HG03060 (cell line): ENCODE data around the gene COL4A2.

Source experiments
- ATAC-seq: cut with Tn5 transposase; IDR thresholded peaks from one replicate; pipeline ENCODE4 v1.9.1; 2021; ENCODE audit warnings: low read depth, moderate number of reproducible peaks; ENCODE audit not compliant: unreplicated experiment

COL4A2 gene

DNA sequence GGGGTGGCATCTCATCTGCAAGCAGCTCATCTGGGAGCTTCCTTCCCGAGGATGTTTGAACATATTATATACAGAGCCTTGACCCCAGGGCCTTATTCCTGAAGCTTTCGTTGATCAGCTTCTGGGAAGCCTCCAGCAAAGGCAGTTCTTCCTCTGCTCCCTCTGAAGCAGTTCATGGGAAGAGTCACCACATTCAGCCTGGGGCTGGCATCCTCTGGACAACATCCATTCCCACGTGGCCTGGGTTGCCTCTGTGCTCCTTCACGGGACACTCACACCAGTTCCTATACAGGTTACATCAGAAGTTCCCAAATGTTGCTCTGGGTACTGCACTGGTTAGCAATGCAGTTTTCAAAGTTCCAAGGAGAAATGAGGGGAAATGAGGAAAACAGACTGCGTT, 29.6 kb downstream of the COL4A2 start:
- ATAC-seq: no peak

DNA sequence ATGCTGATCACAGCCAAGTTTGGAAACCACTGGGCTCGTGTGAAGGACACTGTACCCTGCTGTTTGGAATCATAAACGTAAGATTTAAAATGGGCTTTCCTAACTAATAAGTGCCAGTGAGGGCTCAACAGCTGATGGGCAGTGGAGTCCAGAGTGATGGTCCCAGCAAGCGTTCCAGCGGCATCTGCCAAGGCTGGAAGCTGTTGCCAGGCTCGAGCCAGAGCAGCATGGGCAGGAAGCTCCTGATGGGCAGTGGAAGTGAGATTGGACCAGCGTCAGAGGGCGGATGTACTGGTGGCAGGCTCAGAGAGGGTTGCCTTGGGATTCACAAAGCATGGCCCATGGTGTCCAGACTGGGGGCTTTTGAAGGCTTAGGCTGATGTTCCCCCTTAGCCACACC, 30.2 kb downstream of the COL4A2 start:
- no peak for ATAC-seq

DNA sequence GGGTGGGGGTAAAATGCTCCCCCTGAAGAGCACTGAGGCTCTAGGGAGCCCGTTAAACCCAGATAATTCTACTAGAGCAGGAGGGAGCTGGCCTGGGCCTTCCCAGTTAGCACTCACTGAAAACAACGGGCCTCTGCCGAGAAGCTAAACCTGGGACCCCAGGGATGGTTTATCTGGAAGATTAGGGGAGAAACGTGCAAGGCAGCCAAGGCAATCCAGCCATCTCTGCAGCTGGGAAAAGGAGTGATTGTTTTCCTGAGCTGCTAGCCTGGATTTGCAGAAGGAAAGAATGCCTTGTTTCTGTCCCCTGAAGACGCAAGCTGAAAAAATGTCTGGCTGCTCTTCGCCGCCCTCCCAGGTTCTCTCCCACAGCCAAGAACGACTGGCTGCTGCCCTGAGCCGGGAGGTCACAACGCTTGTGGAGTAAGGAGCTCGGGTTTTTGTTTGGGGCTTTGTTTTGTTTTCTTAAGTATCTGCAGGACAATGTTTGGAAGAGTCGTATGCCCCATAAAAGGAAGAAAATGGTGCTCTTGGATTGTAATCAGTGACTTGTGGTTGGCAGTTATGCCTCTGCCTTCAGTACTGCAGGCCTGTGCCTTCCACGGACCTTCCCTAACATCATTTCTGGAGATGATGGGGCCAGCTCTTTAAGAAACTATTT, 31.5 kb downstream of the COL4A2 start:
- ATAC-seq: no peak

DNA sequence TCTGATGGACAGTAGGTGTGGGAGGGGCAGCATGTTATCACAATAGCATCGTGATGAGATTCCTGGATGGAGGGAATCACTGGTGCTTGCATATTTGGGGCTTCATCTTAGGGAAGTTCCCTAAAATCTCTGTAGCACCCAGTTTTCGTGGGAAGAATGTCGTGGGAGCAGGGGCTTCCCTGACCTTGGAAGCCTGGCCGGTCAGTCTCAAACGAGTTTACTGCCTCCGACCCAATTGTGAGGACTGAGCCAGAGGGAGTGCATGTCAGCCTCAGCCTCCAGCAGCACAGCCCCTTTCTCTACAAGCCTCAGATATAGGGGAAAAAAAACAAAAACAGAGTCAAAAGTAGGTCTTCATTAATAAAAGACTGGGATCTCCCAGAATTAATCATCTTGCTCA, 32.2 kb downstream of the COL4A2 start:
- no peak for ATAC-seq

DNA sequence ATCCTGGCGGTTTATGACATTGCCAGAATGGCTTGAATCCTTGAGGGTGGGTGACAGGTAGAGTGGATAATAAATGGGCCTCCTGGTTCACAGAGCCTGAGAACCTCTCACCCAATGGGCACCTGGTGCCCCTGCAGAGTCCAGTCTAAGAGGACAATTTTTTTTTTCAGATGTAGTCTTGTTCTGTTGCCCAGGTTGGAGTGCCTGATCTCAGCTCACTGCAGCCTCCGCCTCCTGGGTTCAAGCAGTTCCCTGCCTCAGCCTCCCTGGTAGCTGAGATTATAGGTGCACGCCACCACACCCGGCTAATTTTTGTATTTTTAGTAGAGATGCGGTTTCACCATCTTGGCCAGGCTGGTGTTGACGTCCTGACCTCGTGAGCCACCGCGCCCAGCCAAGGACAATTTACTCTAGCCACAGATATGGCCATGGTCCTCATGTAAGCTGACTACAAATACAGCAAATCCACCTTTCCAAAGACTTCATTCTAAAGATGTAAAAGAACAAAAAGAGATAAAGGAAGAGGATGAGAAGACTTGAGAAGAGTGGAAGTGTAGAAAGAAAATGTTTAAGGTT, 33.0 kb downstream of the COL4A2 start:
- no peak for ATAC-seq

DNA sequence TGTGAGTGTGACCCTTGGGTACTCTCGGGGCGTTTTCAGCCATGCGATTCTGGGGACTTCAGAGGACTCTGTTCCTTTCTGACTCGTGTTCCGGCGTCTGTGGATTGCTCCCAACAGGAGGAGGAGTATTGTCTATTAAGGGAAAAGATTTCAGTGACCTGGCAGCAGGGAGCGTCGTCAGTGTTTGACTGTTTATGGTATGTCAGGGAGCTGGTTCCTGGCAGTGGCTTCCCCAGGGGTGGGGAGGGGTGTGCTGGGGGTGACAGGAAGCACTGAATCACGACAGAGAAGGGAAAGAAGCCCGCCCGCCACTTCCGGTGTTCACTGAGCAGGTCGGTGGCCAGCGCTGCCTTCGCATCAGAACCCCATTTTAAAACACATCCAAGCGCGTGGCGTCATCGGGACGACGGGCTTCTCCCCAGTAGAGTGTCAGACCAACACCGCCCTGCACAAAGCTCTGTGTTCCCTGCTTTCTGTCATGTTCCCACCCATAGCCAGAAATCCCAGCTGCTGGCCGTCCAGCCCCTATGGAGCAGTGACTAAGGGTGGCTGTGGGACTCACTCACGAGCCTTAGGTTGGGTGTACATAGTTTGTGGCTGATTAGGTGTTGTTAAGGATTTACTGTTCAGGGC, 33.8 kb downstream of the COL4A2 start:
- ATAC-seq: no peak

DNA sequence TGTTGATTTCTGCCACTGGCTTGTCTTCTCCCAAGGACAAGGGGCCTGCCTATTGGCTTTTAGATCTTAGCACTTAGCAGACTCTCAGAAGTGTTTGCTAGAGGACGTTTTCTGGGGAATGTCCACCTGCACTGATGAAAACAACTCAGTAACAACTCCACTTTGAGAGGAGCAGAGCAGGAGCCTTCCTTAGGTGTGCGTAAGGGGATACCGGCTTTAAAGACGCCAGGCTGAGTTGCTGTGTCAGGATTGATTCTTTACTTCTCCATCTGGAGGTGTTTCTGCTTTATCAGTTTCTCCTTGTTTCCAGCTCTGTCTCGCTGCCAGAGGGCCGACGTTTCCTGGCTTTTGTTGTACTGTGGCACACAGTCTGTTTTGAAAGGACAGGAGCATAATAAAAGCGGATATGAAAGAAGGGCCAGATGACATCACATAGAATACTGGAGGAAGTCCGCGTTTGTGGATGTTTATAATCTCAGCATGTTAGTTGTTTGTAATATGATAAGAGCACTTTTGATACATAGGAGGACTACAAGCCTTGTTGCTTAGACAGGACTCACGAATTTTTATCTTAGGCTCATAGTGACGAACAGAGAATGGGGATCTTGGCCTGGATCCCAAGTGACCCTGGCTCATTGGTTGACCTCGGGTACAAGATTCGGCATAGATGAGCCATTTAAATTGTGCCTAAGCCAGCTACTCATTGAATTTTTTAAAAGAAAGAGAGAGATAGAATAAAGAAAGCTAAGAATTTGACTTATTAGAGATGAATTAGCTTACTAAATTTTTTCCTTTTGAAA, 34.6 kb downstream of the COL4A2 start:
- no peak for ATAC-seq

DNA sequence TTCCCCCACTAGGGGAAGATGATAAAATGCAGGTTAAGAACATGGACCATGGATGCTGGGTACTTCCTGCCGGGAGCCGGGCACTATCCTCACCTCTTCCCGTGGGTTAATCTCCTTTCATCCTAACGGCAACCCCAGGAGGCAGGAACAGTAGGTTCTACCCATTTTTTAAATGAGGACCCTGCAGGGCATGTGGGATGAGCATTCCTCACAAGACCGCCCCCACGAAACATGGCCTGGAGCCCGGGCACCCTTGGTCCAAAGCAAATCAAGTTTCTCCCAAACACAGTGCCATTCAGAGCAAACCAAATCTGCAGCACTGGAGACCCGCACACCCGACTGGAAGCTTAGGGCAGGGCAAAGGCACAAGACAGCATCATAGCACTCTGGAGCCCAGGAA, 35.4 kb downstream of the COL4A2 start:
- ATAC-seq: no peak

DNA sequence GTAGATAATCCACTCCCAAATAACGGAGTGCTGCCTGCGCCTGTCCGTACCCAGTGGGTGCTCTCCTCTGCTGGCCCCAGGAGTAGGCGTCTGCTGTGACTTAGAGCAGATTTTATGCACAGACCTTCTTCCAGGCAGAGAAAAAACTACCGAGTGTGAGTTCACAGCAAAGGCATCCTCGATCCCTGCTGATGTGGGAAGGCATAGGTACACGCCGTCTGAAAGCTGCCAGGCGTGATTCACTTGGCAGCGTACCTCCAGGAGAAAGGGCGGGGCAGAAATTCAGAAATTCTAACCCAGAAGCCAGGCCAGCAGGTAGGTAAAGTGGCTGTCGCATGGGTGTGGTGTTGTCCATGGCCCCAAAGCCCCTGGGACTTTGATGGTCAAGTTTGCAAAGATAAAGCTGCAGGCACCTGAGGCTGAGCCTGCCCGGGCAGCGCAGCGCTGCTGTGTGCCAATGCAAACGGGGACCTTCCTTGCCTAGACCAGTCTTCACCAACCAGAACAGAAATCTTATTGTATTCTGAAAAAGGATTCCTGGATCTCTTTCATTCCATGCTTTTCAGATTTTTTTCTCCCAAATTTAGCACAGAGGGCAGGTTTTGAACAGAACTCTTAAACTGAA, 36.3 kb downstream of the COL4A2 start:
- no peak for ATAC-seq

DNA sequence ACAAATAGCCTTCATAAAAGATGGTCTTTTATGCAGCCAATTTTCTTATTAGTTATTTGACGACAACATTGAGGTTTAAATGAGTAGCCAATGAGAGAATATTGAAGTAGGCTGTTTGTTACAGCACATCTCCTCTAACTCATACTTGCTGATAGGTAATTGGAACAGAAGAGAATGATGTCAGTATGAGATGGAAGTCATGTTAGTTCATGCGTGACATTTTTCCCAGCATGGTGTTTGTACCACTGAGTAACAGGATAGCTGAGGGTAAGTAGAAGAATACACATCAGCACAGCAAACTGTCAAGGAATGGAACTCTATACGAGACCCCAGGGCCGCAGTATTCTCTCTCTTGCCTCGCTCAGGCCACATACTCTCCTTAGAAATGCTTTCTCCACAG, 37.2 kb downstream of the COL4A2 start:
- no peak for ATAC-seq

DNA sequence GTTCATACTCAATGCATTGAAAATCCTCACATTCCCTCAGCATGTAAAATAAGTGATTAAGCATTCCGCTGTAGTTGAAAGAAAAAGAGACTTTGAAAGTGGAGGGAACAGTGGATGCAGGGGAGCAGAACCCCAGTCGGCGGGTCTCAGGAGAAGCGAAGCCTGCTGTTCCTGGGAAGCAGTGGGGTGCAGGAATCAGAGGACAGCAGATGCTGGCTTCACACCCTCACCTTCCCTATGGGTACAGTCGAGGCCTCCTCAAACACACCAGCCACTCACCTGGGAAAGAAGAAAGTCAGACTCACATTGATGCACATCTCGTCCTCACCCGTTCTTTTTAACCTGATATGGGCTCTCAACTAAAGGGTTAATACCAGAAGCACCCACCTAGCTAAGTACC, 38.2 kb downstream of the COL4A2 start:
- ATAC-seq: no peak

DNA sequence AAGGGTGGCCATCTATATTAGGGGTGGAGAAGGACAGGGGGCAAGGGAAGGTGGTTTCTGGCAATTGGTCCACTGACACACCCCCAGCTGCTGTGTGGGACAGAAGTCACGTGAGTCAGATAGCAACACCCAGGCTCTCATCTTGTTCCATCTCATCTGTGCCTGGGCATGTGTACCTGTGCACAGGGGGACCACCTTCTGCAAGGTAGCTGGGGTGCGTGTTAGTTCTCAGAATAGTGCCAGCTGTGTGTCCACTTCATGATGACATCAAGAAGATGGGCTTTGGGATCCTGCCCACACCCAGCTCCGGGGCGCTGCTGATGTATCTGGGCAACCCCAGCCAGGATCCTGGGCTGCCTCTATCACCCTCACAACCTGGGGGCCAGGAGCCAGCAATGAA, 38.6 kb downstream of the COL4A2 start:
- ATAC-seq: no peak

DNA sequence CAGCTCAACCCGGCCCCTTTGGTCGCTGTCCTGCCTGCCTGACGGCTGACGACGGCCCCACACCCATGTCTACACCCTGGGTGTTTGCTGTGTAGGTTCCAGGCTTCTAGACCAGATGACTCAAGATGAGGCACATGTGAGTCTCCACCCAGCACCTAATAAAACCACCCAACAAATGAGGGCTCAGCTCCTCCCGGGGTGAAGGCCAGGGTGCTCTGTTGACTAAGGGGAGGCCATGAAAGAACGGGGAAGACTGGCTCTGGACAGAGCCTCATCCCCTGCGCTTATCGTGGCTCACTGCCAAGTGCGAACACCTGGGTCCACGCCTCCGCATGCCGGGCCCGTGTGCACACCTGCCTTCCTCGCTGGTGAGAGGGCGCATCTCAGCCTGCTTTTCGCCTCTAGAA, 39.6 kb downstream of the COL4A2 start:
- ATAC-seq: no peak

DNA sequence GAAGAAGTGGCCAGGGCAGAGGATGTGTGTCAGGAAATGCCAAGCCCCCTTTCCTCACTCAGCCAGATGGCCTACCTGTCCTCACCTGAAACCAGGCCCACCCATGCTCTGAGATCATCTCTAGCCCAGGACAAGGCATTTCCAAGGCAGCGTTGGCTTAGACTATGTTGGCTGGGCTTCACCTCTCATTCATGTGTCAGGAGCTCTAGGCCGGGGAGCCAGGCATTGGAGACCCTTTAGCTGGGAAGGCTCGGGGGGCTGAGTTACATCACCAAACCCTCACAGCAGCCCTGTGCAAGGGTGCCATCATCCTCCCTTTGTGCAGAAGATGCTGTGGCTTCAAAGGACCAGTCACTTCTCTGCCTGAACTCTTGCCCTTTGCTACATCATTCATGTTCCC, 40.0 kb downstream of the COL4A2 start:
- ATAC-seq: no peak

DNA sequence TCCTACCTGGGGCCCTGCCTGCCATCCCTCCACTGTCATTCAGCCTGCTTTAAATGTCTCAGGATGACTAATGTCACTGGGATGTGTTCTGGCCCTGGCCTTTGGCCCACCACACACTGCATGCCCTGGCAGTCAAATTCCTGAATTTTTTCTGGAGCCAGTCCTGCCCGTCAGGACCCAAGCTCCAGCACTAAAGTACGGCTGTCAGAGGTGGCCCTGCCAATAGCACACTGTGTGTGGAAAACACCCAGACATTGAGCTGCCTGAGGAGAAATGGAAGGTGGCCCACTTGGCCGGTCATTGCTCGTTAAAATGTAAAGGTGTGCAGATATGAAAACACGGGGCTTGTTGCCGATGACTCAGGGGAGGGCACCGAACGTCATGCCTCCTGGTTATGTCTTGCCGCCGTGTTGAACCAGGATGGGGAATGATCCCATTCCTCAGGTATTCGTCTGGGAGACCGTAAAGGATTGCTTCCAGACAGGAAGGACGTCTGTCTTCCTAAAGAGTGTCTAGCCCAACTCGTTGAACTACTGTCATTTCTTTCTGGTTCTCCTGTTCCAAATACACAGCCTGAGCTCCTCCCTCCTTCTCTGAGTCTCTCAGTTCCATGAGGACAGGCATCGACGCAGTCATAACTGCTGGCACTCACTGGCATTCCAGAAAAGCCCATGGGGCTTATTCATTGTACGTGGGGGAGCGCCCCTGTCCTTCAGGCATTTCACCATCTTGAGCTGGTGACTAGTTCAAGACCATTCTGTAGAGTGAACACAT, 40.6 kb downstream of the COL4A2 start:
- no peak for ATAC-seq

DNA sequence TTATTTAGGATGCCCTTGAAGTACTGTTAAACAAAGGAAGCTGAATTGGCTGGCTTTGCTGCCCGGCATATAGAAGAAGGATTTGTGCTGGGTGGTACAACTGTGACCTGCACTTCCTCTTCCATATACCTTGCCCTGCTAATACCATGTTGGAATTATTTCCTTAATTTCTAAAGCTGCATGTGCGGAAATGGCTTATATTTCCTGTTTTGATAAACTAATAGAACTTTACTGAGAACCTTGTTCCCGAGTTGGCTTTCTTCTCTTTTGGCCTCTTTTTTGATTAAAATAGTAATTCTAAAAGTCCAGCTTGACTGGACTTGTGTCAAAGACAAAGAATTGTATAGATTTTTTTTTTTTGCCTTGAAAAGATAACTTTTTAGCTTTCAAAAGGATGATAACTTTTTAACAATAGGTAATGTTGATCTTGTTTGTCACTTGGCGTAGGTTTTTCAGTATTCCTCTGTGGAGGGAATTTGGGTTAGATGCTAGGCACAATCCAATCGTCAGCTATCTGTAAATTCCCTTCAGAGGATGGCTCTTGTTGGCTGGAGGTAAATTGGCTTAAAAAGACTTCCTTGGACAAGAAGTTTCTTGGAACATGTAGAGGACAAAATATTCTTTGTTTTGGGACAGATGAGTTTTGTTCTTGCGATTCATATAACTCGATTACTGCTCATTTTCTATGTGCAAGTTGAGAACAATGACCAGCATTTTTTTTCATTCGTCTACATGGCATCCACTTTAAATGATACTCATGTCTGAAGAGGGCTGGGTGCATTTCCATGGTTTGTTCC, 41.4 kb downstream of the COL4A2 start:
- no peak for ATAC-seq

DNA sequence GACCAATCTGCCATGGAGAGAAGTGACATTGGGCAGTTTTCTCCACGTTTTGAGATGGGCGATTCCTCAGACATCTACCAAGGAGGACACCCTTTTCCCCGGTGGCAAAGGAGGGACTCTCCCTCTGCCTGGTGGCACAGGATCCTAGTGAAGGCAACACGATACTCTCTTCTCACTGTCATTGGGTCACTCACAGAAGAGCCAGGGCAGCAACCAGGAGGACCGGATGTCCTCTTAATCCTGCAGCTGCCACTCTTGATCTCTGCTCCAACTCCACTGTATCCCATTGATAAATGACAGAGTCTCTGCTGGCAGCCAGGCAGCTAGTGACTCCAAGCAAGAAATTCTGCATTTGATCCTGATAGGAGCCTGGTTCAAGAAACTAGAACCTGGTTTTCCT, 42.2 kb downstream of the COL4A2 start:
- no peak for ATAC-seq

DNA sequence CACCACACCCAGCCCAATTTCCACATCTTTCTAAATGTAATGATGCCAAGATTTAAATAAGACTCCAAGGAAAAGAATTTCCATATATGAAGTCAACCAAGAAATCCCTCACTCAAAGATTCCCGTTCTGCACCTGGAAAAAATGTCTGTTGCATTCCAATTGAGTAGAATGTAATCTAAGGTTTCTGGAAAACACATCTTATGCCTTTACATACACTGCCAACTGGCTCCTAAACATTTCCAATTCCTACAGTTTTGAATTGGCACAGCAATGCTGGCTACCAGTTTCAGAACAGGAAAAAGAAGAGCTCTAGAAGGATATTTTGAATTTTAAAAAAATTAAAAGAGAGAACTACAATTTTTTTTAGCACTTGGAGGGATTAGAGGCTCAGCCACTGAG, 43.0 kb downstream of the COL4A2 start:
- no peak for ATAC-seq

DNA sequence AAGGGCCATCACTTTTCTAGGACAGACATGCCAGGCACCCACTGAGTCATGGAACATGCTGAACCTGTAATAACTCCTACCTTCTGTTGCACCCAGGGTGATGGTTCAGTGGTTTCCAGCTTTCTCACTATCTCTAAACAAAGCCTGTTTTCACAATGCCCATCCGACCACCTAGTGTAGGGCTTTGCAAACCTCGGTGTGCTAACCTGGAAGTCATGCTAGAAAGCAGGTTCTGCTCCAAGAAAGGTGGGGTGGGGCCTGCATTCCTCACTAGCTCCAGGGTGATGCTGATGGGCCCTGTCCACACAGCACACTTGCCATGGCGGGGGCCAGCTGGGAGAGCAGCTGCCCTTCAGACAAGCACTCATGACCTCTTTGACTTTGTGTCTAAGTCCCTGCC, 43.4 kb downstream of the COL4A2 start:
- ATAC-seq: no peak
